ENCODE results near the gene KNDC1. TPM values are rescaled to one million over a fixed set of nuclear protein-coding genes. Genes with fewer than 3 reads are reported as not detected.

Gene KNDC1
- polyA plus RNA-seq, 1 donor = 6.6 TPM

DNA sequence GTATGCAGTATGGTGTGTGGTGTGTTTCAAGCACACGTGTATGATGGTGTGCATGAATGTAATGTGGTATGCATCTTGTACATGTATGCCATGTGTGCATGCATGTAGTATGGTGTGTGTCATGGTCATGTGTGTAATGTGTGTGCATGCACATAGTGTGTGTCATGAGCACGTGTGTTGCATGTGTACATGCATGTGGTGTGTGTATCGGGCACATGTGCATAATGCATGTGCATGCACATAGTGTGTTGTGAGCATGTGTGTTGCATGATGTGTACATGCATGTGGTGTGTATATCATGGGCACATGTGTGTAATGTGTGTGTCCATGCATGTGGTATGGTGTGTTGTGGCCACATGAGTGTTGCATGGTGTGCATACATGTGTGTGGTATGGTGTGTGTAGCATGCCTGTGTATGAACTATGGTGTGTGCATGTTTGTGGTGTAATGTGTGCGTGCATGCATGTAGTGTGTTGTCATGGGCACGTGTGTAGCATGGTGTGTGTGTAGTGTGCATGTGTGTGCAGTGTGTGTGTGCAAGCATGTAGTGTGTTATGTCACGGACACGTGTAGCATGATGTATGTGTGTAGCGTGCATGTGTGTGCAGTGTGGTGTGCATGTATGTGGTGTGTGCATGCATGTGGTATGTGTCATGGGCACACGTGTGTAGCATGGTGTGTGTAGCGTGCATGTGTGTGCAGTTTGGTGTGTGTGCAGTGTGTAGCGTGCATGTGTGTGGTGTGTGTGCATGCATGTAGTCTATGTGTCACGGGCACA lies 17.6 kb downstream of the KNDC1 start:
- no peak for DNase-seq (ENCODE audit: low read depth)

DNA sequence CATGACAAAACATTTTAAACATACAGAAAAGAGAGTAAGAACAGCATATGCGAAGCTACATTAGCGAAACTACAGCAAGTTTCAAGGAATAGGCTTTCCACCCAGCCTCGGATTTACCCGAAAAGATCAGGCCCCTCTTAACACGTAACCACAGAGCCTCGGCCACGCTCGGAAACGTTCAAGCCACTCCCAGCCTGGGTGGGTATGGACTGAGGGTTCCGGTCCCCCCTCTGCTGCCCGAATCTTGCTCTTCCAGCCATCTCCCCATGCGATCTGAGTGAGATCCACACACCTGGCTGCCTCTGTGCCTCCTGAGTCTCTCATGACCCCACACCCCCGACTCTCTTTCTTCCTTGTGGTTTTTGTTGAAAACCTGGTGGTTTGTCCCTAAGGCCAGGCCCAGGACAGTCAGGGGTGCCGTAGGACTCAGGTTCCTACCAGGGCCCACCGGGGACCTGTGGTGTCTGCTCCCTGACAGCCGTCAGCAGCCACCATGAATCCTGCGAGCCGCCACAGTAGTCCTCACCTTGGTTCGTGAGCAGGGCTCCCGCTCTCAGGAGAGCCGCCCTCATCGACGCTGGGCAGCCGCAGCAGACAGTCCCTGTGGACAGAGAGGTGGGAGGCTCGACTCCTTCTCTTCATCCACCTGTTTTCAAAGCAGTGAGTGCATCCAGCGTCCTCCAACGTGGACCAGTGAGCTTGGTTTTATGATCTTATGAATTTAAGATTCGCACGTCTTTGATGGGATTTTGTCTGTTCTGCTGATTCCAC lies 18.5 kb downstream of the KNDC1 start:
- no peak for DNase-seq (ENCODE audit: low read depth)

DNA sequence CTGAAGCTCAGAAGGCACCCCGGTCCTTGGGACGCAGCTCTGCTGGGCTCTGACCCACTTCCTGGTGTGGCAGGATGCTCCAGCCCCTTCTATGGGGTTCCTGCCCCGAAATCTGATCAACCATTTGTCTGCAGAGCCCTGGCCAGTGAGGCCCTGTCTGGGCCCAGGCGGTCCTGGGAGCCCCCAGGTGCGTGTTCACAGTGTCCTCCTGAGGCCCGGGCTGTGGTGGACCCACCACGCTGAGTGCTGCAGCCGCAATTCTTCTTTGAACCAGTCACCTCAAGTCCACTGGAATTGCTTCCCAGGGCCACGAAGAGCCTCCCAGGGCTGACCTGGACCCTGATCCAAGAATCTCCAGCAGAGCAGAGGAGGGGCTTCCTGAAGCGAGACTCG lies 19.1 kb downstream of the KNDC1 start:
- no peak for DNase-seq (ENCODE audit: low read depth)

DNA sequence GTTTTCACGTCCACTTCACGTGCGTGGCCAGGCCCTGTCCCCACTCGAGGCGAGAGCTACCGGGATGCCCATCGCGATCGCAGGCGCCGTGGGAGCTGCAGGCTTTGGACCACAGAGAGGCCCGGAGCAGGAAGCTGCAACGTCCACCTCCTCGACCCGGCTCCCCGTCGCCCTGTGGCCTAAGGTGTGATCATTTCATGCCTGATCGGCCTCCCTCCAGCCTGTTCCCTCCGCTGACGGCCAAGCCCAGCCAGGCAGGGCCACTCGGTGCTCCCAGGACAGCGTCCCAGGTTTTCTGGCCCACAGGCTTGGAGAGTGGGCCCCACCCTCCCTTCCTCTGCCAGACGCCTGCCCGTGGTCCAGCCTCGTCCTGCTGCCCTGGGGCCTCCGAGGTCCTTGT lies 19.6 kb downstream of the KNDC1 start:
- DNase-seq (ENCODE audit: low read depth) = no peak

DNA sequence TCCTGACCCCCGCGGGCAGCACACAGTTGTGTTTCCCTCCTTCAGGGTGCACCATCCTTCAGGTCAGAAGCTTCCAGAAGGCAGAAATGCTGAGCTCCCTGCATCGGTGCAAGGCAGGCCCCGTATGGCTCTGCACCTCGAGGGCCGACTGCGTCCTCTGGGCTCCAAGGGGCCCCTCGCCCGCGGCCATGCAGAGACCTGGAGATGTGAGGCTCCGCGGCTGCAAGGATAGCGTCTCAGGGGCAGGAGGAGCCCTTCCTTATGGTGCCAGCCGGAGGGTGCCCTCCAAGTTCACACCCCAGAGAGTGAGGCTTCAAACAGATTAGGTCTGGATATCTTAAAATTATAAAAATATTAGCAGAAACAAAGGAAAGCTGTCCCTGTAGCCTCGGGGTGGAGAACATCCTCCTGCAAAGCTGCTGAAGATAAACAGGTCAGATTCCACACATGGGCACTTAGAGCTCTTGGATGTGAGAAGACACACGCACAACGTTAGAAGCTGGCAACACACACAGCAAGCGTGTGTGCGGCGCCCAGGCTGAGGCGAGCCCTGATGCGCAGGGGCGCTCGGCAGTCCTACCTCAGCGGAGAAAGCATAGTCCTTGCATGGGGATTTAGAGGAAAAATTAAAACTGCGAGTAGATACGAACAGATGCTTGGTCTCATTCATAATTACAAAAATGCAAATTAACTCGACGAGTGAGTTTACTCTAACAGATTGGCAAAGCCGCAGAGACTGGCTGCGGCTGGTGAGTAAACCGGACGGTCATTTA lies 20.4 kb downstream of the KNDC1 start:
- no peak for DNase-seq (ENCODE audit: low read depth)

DNA sequence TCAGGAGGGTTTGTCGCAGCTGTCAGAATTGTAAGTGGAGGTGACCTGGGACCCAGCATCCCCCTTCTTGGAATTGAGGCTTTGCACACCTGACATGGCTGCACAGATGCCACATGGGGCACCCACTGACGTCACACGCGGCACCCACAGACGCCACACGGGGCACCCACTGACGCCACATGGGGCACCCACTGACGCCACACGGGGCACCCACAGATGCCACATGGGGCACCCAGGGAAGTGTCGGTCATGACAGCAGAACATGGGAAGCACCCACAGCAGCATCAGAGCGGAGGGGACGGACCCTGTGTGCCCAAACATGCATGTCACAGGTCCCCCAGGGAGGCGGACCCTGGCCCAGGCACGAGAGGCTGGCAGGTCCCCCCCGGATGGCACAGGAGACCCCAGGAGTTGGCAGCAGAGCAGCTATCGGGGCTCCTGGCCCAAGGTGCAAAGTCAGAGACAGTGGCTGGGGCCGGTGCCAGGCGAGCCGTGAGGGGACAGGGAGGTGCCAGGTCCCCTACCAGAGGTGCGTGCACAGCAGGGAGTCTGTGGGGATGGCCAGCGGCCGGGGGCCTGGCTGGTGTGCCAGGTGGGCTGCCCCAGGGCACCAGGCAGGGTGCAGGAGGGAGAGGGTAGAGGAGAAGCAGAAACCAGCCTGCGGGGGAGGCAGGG lies 21.1 kb downstream of the KNDC1 start:
- DNase-seq (ENCODE audit: low read depth) = no peak

DNA sequence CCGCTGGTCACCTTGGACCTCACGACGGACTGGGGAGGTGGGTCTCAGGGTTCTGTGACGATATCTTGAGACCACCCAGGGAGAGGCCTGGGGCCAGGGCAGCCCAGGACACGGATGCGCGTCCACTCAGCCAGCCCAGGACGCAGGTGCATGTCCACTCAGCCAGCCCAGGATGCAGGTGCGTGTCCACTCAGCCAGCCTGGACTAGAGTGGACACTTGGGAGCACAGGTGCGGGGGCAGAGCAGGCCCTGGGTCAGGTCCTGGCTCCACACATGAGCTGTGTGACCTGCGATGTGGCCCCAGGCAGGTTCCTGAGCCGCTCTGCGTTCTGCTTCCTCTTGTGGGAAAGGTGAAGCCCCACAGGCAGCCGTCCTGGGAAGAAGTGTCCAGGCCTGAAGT lies 22.2 kb downstream of the KNDC1 start:
- DNase-seq (ENCODE audit: low read depth) = no peak

DNA sequence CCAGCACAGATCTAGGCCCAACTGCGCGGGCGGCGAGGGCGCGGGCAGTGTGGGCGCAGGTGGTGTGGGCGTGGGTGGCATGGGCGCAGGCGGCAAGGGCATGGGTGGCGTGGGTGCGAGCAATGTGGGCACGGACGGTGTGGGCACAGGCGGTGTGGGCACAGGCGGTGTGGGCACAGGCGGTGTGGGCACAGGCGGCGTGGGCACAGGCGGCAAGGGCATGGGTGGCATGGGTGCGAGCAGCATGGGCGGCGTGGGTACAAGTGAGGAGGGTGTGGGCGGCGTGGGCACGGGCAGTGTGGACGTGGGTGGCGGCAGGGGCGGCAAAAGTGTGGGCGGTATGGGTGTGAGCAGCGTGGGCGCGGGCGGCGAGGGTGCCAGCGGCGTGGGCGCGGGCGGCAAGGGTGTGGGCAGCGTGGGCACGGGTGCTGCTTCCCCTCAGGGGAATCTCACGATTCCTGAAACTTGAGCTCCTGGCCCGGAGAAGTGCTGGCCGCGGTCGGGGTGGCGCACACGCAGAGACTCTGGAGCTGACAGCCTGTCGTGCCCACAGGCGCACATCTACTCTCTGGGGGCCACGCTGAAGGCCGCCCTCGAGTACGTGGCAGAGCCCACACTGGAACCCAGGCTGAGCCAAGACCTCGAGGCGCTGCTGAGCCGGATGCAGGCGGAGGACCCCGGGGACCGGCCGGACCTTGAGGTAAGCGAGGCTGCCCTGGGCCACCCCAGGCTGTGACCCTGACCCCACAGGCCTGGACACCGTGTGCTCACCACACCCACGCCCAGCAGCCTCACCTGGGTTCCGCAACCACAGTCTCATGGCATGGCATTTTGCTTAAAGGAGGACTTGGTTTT lies 23.0 kb downstream of the KNDC1 start:
- DNase-seq (ENCODE audit: low read depth) = no peak

DNA sequence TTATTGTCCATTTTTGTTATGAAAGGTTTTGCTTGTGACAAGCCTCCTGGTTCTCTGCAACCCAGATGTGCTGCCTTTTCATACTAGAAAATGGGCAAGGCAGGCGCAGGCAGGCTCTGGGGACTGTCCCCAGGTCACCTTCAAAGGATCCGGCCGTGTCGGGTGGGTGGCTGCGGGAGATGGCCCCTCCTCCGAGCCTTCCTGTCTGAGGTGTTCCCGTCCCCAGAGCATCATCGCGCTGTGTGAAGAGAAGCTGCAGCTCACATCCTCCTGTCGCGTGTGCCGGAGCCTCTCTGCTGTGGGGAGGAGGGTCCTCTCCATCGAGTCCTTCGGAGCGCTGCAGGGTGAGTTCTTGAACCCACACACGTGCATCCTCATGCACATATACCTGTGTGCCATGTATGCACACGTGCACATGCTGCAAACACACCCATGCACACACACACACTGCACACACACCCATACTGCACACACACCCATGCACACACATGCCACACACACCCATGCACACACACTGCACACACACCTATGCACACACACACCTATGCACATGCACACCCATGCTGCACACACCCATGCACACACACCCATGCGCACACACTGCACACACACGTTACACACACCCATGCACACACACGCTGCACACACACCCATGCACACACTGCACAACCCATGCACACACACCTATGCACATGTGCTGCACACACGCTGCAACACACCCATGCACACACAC lies 23.8 kb downstream of the KNDC1 start:
- DNase-seq (ENCODE audit: low read depth) = no peak

DNA sequence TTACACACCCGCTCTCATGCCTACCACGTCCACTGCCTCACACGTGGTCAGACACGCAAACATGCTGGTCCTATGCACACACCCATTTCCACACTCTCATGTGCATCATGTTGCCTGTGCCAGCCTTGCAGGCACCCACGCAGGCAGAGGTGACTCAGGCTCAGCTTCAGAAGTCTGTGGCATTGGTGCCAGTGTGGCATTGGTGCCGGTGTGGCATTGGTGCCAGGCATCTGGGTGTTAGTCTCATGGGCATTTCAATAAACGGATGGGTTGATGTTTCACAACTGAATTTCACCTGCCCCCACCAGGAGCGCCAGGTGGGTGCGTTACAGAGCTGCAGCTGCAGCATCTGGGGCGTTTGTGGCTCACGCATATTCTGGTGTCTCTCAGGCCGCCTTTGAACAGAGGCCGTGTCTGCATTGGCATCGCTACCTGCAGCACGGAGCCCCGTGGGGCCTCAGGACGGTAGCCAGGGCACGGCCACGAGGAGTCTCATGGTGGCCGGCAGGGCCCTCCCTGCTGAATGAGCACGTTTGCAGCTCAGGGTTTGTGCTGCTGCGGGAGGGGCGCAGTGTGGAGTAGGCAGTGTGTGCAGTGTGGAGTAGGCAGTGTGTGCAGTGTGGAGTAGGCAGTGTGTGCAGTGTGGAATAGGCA lies 24.7 kb downstream of the KNDC1 start:
- DNase-seq (ENCODE audit: low read depth) = no peak

DNA sequence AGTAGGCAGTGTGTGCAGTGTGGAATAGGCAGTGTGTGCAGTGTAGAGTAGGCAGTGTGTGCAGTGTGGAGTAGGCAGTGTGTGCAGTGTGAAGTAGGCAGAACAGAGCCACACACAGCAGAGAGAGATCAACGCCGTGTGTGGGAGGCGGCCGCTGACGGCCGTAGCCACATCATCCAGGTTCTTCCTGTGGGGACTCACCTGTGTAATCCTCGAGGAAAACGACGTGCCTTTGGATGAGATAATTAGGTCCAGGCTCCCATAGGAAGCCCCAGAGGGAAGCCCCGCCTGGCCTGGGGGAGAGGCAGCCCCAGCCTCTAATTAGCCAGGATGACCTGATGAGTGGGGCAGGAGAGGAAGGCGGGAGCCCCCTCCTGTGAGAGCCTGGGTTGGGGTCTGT lies 25.4 kb downstream of the KNDC1 start:
- DNase-seq (ENCODE audit: low read depth) = no peak

DNA sequence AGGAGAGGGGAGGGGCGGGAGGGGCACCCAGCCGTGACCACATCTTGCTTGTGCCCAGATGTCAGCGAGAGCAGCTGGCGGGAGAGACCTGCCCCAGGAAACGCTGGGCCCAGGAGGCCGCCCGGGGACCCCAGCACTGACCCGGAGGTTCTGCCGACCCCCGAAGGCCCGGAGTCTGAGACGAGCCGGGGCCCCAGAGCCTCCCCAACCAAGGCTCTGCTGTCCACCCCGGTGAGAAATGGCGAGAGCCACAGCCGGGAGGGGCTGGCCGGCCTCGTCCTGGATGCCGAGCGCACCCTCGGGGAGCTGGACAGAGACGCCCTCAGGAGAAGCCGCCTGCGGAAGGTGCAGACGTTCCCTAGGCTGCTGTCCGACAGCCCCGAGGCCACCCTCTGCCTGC lies 25.9 kb downstream of the KNDC1 start:
- no peak for DNase-seq (ENCODE audit: low read depth)

DNA sequence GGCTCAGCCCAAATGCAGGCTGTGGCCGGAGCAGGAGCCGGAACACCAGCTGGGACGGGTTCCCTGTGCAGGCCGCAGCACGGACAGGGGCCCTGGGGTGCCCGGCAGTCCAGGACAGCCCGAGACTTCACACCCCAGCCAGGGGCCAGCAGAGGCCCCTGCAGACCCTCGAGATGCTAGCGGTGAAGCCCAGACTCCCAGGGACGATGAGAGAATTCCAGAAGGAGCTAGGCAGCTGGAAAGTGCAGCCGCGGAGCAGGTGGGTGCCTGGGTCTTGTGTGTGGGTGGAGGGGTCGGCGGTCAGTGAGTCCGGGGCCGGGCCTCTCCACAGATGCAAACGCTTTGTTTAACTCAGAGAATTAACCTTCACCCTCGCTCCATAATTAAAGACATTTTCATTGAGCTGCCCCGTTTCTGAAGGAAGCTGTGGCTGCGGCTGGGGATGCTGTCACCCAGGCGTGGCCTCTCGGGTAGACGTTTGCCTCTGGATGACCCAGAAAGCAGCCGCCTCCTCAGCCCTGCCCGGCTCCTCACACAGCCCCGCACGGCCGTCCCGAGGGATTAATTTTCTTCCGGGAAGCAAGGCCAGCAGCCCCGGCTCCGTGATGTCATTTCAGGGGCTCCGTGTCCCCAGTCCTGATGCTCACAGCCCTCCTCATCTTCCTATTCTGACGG lies 26.5 kb downstream of the KNDC1 start:
- DNase-seq (ENCODE audit: low read depth) = no peak

DNA sequence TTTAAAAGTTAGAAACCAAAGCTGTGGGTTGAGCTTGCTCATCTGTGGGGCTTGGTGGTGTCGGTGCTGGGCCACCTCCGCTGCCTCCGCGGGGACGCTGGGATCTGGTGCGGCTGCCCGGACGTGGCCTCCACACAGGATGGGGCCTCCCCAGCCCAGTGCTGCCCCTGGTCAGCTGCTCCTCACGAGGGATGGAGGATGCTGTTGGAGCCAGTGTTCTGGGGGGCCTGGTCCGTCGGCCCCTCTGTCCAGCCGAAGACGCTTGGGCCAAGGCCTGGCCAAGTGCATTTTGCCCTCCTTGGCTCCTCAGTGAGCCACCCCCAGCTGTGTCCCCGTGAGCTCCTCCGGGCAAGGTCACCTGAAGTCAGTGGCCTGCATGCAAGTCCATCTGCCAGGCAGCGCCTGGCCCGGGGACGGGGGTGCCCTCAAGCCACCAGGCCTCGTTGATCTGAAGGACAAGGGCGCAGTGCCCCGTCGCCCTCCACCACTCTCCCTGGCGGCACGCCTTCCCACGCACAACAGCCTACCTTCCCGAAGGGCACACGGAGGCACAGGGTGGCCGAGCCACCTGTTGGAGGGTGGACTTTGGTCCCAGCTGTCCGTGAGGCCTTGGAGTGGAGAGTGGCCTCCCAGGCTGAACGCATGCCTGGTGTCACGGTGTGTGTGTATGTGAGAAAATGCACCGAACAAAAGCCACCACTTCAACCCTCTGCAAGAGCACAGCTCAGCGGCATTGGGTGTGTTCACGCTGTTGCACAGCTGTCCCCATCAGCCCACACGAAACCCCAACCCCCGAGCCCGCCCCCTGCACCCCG lies 27.3 kb downstream of the KNDC1 start:
- no peak for DNase-seq (ENCODE audit: low read depth)

DNA sequence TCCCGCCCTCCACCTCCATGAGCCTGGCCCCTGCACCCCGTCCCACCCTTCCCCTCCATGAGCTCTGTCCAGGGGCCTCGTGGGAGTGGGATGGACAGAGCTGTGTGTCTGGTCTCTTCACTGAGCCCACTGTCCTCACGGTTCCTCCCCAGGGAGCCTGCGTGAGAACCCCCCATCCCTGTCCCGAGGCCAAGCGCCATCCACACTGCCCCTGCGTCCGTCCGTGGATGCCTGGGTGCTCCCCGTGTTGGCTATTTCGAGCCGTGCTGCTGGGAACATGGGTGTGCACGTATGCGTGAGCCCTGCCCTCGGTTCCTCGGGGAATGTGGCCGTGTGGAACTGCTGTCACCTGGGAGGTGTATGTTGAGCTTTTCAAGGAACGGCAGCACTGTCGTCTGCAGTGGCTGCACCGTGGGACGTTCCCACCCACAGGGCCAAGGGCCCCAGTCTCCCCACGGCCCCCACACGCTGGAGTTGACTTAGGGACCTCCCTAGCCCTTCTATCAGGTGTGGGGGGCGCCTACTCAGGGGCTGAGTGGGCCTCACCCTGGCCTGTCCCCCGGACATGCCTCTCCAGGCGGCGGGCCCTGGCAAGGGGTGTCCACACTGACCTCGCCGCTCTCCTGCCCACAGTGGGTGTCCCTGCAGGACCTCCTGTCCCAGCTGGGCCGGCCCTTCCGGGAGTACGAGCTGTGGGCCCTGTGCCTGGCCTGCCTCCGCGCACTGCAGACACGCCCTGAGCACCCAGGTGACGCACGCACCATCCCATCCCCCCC lies 28.1 kb downstream of the KNDC1 start:
- no peak for DNase-seq (ENCODE audit: low read depth)

DNA sequence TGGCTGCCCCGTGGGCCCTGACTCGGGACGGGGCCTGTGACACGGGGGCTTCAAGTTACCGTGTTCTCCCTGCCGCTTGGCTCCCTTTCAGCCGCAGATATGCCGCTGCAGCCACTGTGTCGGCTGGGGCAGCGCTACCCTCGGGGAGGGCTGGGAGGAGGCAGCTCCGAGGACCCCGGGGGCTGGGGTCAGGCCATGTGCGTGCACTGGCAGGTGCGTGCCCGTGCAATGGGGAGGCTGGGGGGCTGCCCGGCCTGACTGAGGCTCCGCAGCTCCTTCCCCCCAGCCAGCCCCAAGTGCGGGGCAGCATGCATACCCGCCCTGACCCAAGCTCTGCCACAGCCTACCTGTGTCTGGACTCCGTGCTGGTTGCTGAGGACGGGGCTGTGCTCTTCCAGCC lies 29.2 kb downstream of the KNDC1 start:
- DNase-seq (ENCODE audit: low read depth) = no peak

DNA sequence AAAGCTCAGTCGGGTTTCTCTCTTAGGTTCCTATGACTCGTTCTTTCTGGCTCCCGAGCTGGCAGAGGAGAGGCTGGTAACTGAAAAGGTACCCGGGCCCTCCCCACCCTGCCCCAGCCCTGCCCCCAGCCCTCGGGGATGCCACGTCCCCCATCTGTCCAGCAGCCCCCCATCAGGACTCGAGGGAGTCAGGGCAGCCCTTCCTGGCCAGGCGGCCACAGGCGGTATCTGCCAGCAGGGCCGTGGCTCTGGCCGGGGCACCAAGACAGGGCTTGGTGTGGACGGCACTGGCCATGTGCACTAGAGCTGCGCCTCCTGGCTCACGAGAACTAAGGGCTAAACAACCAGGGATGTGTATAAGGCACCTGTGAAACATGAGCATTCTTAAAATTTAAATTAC lies 29.7 kb downstream of the KNDC1 start:
- no peak for DNase-seq (ENCODE audit: low read depth)

DNA sequence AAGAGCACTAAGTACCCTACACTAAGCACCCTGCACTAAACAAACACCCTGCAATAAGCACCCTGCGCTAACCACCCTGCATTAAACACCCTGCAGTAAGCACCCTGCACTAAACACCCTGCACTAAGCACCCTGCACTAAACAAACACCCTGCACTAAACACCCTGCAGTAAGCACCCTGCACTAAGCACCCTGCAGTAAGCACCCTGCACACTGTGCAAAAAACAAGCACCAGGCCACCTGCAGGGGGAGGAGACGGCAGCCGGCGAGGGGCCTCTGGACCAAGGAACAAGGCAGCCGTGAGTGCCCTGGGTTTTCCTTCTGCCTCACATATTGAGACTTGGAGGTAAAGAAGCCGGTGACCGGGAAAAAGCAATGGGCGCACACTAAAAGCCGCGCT lies 30.2 kb downstream of the KNDC1 start:
- no peak for DNase-seq (ENCODE audit: low read depth)

Data from forelimb muscle (tissue), 1 donor.